HL-60 (cell line): ENCODE measurements around the gene GLRA1.

Experiments used
- CTCF ChIP-seq: IDR thresholded peaks from one replicate; pipeline ENCODE4 v1.5.1; 2011; ENCODE audit warnings: low read length, control low read depth, inconsistent platforms; ENCODE audit not compliant: insufficient read depth
- POLR2AphosphoS5 ChIP-seq: IDR thresholded peaks from 2 replicates; pipeline ENCODE4 v1.6.1; 2012; ENCODE audit warnings: low read depth
- TF ChIP-seq, protein P1 (sequence below): IDR thresholded peaks from 2 replicates; pipeline ENCODE4 v1.6.1; 2012; ENCODE audit warnings: low read depth; ENCODE audit not compliant: insufficient replicate concordance

GRCh38 chr5:151881621-151882225 lies 42.9 kb downstream of the GLRA1 start:
- TF ChIP-seq CTCF (no peak), POLR2AphosphoS5 (no peak)
- TF ChIP-seq, protein P1, sequence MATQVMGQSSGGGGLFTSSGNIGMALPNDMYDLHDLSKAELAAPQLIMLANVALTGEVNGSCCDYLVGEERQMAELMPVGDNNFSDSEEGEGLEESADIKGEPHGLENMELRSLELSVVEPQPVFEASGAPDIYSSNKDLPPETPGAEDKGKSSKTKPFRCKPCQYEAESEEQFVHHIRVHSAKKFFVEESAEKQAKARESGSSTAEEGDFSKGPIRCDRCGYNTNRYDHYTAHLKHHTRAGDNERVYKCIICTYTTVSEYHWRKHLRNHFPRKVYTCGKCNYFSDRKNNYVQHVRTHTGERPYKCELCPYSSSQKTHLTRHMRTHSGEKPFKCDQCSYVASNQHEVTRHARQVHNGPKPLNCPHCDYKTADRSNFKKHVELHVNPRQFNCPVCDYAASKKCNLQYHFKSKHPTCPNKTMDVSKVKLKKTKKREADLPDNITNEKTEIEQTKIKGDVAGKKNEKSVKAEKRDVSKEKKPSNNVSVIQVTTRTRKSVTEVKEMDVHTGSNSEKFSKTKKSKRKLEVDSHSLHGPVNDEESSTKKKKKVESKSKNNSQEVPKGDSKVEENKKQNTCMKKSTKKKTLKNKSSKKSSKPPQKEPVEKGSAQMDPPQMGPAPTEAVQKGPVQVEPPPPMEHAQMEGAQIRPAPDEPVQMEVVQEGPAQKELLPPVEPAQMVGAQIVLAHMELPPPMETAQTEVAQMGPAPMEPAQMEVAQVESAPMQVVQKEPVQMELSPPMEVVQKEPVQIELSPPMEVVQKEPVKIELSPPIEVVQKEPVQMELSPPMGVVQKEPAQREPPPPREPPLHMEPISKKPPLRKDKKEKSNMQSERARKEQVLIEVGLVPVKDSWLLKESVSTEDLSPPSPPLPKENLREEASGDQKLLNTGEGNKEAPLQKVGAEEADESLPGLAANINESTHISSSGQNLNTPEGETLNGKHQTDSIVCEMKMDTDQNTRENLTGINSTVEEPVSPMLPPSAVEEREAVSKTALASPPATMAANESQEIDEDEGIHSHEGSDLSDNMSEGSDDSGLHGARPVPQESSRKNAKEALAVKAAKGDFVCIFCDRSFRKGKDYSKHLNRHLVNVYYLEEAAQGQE: no peak
